GM19035 (cell line): ENCODE data around the gene INPP5E.

Source experiments
- ATAC-seq: cut with Tn5 transposase; IDR thresholded peaks from one replicate; pipeline ENCODE4 v1.9.1; 2021; ENCODE audit not compliant: unreplicated experiment

Gene INPP5E

DNA sequence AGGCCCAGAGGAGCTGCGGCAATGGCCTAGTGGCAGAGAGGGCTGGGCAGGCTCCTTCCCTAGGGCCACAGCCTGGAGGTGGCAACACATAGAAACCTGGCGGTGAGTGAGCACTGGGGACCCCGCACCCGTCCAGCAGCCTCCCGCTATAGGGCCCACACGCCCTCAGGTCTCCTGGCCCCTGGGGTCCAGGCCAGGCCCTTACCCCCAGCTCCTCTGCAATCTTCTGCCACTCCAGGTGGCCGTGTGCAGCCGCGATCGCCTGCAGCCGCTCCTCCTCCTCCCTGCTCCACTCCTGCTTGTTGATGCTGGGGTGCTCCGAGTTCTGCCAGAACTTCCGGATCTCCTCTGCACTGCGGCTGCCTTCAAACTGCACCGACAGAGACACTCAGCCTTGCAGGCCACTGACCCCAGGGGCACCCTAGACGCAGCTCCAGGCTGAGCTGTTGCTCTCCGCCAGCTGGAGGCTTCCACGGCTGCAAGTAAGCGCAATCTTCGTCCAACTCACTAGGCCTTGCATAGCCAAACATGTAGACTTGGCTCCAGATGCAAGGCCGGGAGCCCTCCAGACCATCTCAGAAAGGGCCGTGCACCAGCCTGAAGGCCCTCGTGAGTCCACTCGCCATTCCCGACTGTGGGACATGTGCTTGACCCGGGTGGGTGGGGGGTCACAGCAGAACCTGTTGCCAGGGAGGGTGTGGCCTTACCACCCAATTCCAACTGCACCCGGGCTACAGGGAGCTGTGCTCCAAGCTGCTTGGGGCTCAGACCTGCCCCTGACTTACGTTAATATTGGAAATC, 47.7 kb downstream of the INPP5E start:
- ATAC-seq = no peak

DNA sequence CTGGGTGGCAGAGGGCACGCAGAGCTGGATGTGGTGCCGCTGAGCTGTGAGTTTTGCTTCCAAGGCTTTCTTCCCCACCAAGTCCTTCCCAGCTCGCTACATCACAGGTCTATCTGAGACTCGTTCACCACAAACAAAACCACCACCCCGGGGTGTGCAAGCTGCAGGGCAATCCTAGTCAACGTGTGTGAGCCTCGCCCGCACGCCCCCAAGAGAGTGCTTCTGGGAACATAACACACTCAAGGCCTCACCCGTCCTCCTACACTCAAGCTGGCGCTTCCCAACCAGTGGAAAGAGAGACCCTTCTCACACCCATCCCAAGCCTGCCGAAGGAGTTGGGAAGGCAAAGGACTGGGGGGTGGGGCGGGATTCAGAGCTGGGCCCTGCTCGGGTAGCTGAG, 50.2 kb downstream of the INPP5E start:
- ATAC-seq = no peak

DNA sequence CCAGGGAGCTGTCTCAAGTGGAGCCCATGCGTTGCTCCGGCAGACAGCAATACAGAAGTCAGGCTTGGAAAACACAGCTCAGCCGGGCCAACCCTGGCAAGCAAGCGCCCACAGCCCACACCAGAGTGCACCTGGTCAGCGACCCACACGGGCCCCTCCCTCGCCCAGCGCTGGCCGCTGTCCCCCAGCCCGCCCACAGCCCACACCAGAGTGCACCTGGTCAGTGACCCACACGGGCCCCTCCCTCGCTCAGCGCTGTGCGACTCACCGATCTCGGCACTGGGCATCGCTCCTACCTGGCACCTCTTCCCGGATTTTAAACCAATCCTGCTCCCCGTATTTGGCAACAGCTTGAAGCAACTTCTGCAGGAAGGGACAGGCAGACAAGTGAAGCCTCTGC, 52.4 kb downstream of the INPP5E start:
- no peak for ATAC-seq

DNA sequence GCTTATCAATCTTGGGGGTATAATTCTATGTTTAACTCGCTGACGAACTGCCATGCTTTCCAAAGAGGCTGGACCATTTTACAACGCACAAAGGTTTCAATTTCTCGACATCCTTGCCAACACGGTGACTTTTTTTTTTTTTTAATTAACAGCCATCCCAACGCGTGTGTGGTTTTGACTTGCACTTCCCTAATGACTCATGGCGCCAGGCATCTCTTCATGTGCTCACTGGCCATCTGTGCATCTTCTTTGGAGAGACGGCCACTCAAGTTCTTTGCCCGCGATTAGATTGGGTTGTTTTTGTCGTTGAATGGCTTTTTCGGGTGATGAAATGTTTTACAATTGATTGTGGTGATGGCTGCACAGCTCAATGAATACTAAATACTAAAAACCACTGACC, 53.6 kb downstream of the INPP5E start:
- no peak for ATAC-seq

DNA sequence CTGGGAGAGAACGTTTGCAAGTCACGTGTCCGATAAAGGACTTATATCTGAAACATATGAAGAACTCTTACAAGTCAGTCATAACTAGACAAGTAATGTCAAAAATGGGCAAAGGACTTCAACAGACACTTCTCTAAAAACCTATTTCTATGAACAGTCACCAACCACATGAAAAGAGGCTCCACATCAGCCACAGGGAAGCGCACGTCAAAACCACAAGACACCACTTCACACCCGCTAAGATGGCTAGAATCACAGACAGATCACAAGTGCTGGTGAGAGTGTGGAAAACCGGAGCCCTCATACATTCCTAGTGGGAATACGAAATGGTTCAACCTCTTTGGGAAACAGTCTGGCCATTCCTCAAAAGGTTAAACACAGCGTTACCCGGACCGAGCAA, 54.6 kb downstream of the INPP5E start:
- no peak for ATAC-seq

DNA sequence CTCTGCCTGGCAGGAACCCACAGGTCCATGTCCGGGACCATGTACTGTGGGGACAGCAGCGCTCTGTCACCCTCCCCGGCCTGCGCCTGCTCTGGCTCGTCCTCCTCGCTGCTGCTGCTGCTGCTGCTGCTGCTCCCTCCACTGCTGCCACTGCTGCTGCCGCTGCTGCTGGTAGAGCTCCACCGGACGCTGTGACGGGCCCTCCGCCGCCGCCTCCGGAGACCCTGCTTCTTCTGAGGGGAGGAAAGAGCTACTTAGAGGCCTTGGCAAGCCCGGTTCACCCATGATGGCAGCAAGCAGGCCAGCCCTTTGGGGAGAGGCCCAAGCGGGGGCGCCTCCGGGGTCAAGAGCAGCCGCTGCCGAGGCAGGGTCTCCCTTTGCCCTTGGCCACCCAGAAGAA, 56.2 kb downstream of the INPP5E start:
- ATAC-seq = no peak

DNA sequence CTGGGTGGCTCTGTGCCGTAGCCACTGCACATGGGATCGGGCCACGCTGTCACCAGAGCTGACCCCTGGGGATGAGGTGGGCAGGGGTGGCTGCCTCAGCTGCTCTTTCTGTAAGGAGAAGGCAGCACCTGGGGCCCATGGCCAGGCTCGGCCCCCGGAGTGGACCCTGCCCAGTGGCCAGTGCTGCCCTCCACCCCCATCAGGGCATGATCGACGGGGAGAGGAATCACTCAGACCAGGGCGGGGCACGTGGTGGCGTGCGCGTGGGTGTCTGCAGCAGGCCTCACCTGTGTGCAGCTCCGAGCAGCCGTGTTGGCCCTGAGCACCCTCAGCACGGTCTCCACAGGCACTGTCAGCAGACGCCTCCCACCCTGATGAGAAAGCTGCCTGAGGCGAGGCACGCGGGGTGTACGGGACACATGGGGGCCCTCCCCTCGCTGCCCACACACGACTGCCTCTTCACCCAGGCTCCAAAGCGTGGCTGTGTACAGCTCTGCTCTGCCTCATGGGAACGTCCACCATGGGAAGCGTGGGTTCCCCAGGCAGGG, 57.6 kb downstream of the INPP5E start:
- ATAC-seq = no peak

DNA sequence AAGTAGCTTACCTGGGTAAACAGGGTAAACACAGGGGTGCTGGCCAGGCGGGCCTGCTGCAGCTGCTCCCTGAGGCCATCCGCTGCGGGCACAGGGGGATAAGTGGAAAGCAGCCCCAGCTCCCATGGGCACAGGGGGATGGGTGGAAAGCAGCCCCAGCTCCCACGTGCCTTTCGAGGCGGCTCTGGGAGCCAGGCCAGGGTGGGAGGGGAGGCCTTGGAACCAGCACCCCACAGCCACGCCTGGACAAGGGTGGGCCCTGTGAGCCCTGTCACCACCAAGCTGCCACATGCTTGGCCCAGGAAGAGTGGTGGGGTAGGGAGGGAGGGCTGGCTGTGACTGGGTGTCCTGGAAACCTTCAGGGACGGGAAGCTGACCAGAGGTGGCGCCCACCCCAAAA, 58.3 kb downstream of the INPP5E start:
- ATAC-seq = no peak

DNA sequence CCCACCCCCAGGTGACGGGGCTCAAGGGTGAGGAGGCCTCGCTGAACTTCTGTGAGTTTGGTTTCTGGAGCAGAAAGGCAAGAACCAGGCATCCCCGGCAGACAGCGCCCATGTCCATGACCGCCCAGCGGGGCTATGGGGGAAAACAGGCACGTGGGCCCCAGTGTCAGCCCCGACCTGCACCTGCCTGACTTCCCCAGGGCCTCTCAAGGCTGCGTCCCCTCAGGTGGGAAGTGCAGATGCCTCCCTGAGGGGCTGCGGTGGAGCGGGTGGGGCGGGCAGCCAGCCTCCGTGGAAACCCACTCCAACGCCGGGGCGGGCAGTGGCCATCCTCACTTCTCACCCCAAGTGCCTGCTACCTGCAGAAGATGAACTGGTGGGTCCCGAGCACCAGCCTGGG, 59.3 kb downstream of the INPP5E start:
- no peak for ATAC-seq

DNA sequence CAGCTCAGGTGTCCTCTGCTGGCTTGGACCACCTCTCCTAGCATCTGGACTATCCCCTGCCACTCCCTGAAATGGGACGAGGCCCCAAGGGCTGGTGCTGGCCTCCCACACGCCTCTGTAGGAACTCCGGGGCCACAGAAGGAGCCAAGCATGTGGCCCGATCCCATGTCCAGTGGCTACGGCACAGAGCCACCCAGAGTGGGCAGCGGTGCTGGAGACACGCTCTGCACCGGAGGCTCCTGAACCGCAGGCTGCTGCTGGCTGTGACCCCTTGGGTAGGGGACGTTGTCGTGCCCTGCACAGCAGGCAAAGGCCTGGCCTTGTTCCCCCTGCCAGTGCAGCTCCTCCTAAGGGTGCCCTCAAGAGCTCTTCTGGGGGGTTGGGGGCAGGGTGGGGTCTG, 59.8 kb downstream of the INPP5E start:
- no peak for ATAC-seq

DNA sequence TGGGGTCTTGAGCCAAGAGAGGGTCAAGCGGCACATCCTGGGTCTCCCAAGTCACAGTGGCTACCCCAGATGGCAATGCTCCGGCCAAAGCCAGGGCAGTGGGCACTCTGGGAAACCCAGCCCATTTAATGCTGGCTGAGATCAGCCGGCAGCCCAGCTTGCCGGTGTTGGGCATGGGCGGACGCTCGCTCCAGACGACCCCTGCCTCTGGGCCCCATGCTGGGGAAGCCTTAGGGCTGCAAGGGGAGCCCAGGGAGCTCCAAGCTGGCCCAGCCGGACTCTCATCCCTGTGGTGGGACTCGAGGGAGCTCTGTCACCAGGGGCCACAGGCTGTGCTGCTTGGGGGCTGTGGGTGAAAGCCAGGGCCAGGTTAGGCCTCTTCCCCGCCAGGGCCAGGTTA, 60.2 kb downstream of the INPP5E start:
- no peak for ATAC-seq

DNA sequence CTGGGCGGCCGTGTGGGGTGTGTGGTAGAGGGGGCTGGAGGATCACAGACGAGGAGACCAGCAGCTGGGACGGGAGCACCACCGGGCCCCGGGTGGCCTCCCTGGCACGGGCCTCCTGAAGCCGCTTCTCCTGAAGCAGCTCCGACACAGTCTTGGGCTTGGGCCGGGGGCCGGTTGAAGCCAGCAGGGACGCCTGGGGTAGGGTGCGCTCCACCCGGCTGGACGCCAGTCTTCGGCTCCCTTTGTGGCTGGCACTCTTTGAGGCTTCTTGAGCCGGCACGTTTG, 60.7 kb downstream of the INPP5E start:
- ATAC-seq = no peak
